KMS-11 (cell line): Measurements from ENCODE around the gene TJP1.
A peak's percentile ranks its signal among the peaks of the same experiment; 100 is the strongest.

Source experiments
- H2AFZ ChIP-seq: fragments of 200-600 bp; sonication (generic); 2 replicates; pipeline ENCODE4 v1.6.1; 2016; ENCODE audit warnings: antibody characterized with exemption, mixed run types, low read depth
- H3K27ac ChIP-seq: fragments of 200-600 bp; sonication (generic); 2 replicates; pipeline ENCODE4 v1.6.1; 2016; ENCODE audit warnings: mild to moderate bottlenecking, mixed run types
- H3K27me3 ChIP-seq: fragments of 200-600 bp; sonication (generic); 2 replicates; pipeline ENCODE4 v1.6.1; 2017; ENCODE audit warnings: mild to moderate bottlenecking, low read depth, mixed run types, moderate library complexity; ENCODE audit not compliant: insufficient read depth
- H3K36me3 ChIP-seq: fragments of 200-600 bp; sonication (generic); 2 replicates; pipeline ENCODE4 v1.6.1; 2017; ENCODE audit warnings: mild to moderate bottlenecking, mixed run types; ENCODE audit not compliant: insufficient read depth
- H3K4me1 ChIP-seq: fragments of 200-600 bp; sonication (generic); 2 replicates; pipeline ENCODE4 v1.6.1; 2016; ENCODE audit warnings: mild to moderate bottlenecking, low read depth, mixed run types; ENCODE audit not compliant: poor library complexity, severe bottlenecking
- H3K4me2 ChIP-seq: fragments of 200-600 bp; sonication (generic); 2 replicates; pipeline ENCODE4 v1.7.0; 2016; ENCODE audit warnings: mild to moderate bottlenecking, mixed run types
- H3K4me3 ChIP-seq: fragments of 200-600 bp; sonication (generic); IDR thresholded peaks from 2 replicates; pipeline ENCODE4 v1.6.1; 2017; ENCODE audit warnings: low read depth, low read length, mixed read lengths; ENCODE audit not compliant: insufficient read depth
- H3K79me2 ChIP-seq: fragments of 200-600 bp; sonication (generic); 2 replicates; pipeline ENCODE4 v1.6.1; 2016; ENCODE audit warnings: low read depth, mixed run types; ENCODE audit not compliant: insufficient read depth
- H3K9ac ChIP-seq: fragments of 200-600 bp; sonication (generic); 2 replicates; pipeline ENCODE4 v1.6.1; 2016; ENCODE audit warnings: mild to moderate bottlenecking, mixed run types
- H4K20me1 ChIP-seq: fragments of 200-600 bp; sonication (generic); 2 replicates; pipeline ENCODE4 v1.6.1; 2016; ENCODE audit warnings: mild to moderate bottlenecking, mixed run types; ENCODE audit not compliant: insufficient read depth
- CTCF ChIP-seq: fragments of 200-600 bp; sonication (generic); conservative IDR thresholded peaks from 2 replicates; pipeline ENCODE4 v1.6.1; 2017; ENCODE audit warnings: low read depth, mild to moderate bottlenecking, antibody characterized with exemption, low read length, moderate library complexity, mixed read lengths

TJP1 gene

GRCh38 chr15:29749365-29750086, 72.7 kb downstream of the TJP1 start:
- TF ChIP-seq CTCF = no peak
- H3K36me3 ChIP-seq = no peaks in the 10 kb centered on the region
- H3K79me2 ChIP-seq = no peaks in the 10 kb centered on the region
- no peak overlapping the region for H3K27ac ChIP-seq
- no peak overlapping the region for H3K4me3 ChIP-seq
- no peaks in the 10 kb centered on the region for H3K4me1 ChIP-seq
- H3K4me2 ChIP-seq = no peak overlapping the region
- no peaks in the 10 kb centered on the region for H4K20me1 ChIP-seq
- no peak overlapping the region for H3K9ac ChIP-seq
- H2AFZ ChIP-seq = no peak overlapping the region
- no peaks in the 10 kb centered on the region for H3K27me3 ChIP-seq

- Histone ChIP-seq H4K20me1 (no peaks in the 10 kb centered on the region), H3K9ac (no peak overlapping the region), H3K27me3 (no peaks in the 10 kb centered on the region), H3K4me3 (no peak overlapping the region), H2AFZ (no peak overlapping the region), H3K4me1 (peaks cover 7% of the 10 kb centered on the region), H3K27ac (no peak overlapping the region), H3K79me2 (no peaks in the 10 kb centered on the region), H3K4me2 (no peak overlapping the region), H3K36me3 (no peaks in the 10 kb centered on the region)
- peak; percentile 57 for TF ChIP-seq CTCF
Measured at GRCh38 chr15:29747837-29748417, 74.3 kb downstream of the TJP1 start.

GRCh38 chr15:29743475-29743874, 78.8 kb downstream of the TJP1 start:
- no peak overlapping the region for H2AFZ ChIP-seq
- H3K4me3 ChIP-seq = no peak overlapping the region
- H3K79me2 ChIP-seq = no peaks in the 10 kb centered on the region
- no peaks in the 10 kb centered on the region for H3K36me3 ChIP-seq
- H4K20me1 ChIP-seq = no peaks in the 10 kb centered on the region
- peaks cover 45% of the 10 kb centered on the region for H3K4me1 ChIP-seq
- H3K4me2 ChIP-seq = no peak overlapping the region
- H3K27ac ChIP-seq = no peak overlapping the region
- no peak for TF ChIP-seq CTCF
- no peak overlapping the region for H3K9ac ChIP-seq
- H3K27me3 ChIP-seq = no peaks in the 10 kb centered on the region

GRCh38 chr15:29740692-29741311, 81.5 kb downstream of the TJP1 start:
- H3K27me3 ChIP-seq = no peaks in the 10 kb centered on the region
- no peaks in the 10 kb centered on the region for H3K79me2 ChIP-seq
- no peaks in the 10 kb centered on the region for H4K20me1 ChIP-seq
- H3K27ac ChIP-seq = peak overlapping the region; percentile 32; the same call in 1 of the 2 replicates
- no peak overlapping the region for H2AFZ ChIP-seq
- H3K4me1 ChIP-seq = peaks cover 64% of the 10 kb centered on the region
- TF ChIP-seq CTCF = peak; percentile 62
- no peaks in the 10 kb centered on the region for H3K36me3 ChIP-seq
- peak overlapping the region; percentile 49; the same call in 1 of the 2 replicates for H3K4me2 ChIP-seq
- H3K4me3 ChIP-seq = no peak overlapping the region
- no peak overlapping the region for H3K9ac ChIP-seq
